SKM-1 treated with dmso at 0.1 percent for 144 hours (cell line): ENCODE measurements around the gene FGF1.
A peak's percentile ranks its signal among the peaks of the same experiment; 100 is the strongest.

ENCODE experiments used
- DNase-seq: peaks from one replicate; lab custom pipeline; 2025; ENCODE audit not compliant: unreplicated experiment; lab: John Stamatoyannopoulos, UW

FGF1 gene

DNA sequence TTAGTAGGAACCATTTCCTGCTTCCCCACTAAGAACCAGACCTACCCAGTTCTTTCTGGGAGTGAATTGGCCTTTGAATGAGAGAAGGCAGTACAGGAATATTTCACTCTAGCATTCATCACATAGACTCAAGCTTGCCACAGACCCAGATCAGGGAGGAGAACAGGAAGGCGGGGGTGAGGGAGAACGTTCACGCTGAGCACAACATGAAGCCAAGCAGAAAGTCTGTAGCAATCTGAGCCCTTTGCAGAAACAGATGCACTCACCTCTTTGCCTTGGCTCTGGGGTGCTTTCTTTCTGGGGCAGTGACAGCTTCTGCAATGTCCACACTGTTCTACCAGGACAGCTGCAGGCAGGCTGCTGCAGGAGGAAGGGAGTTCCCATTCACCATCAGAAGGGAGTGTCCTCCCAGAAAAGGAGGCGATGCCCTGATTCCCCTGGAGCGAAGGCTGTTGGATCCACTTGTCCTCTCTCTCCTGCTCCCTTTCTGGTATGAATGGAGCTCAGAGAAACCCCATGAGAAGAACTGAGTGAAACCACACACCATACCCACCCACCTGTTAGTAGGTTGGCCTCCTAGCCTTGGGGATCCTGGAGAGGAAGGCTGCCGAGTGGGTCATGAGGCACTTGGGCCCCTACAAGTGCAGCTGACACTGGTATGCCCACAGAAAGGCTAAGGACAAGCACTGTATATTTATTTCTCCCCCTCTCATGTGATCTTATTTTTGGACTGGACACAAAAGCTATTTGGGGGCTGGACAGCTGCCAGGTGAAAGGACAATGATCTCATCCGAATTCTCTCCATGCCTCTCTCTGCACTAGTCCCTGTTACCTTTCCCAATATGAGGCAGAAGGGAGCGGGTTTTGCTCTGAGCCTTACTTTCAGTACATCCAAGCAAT lies 11.7 kb upstream of the FGF1 start:
- DNase-seq = no peak

DNA sequence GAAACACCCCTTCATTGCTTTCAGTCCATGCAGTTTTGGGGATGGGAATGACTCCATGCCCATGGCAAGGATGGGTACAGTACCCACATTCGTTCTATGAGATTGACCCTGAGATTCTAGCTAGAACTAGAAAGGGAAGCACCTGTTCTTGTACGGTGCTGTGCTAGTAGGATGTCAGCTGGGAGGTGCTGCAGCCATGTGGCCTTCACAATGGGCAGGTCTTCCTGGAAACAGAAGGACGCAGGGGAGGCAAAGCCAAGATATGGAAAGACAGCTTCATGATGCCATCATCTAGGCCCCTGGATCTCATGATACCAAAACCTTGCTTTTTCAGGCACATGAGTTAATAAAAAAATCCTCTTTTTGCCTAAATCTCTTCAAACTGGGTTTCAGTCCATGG lies 10.5 kb upstream of the FGF1 start:
- DNase-seq = no peak

DNA sequence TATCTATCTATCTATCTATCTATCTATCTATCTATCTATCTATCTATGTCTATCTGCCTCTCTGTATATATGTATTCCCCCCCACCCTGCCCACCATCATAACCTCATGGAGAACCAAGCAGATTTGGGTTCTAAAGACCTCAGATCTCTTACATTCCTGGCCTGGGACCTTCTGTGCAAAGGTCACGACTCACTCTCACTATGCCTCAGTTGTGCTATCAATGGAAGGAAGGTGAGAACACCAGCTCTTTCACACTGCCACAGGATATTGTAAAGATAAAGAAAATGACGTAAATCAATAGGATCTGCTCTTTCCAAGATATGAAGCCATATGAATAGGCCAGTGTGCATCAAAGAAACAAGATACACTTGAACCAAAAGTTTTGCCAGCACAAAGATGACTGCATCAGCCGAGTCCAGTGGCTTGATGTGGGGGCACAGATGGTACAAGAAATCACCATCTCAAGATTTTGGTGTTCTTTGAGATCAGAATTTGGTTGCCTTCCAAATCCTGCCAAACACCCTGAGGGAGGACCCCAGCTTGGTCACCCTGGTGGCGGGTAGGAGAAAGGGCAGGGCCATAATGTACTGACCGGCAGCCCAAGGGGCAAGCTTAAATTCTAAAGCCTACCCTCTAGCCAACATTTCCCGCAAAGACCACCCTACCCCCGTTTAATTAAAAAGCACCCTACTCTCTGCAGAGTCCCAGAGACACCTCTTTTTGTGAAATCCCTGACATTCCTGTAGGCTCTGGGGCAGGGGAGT lies 8.4 kb upstream of the FGF1 start:
- no peak for DNase-seq

DNA sequence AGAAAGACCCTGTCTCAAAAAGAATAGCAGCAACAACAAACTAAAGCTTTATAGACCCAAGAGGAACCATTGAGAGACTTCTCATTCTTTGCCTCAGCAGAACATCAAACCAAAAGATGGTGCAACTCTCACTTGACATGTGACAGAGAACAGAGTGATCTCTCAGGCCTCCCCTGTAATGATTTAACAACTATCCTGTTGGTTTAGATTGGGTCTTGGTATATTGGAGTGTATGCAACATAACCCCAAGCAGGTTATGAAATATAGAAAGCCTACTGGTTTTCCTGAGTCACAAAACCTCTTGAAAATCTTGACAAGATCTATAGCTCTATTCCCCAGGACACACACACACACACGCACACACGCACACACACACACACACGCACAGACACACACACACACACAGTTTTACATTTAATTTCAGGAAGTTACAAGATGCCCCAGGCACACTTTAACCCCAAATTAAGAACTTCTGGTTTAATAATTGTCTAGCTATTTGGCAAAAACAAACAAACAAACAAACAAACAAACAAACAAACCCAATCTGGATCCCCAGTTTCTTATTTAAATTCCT lies 6.5 kb upstream of the FGF1 start:
- DNase-seq = peak; percentile 51

DNA sequence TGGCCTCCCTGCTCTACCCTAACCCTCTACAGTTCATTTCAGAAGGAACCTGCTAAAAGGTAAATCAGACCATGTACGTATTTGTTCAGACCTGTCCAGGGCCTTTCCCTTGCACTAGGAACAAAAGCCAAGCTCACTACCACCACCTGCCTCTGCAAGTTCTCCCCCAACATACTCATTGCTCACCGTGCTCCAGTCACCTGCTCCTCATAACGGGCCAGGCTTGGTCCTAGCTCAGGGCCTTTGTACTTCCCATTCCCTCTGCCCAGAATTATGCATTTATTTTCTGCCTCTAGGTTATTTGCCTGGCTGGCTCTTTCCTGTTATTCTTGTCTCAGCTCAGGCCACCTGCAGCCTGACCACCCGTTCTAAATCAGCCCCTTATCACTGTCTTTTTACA lies 4.8 kb upstream of the FGF1 start:
- DNase-seq = no peak

DNA sequence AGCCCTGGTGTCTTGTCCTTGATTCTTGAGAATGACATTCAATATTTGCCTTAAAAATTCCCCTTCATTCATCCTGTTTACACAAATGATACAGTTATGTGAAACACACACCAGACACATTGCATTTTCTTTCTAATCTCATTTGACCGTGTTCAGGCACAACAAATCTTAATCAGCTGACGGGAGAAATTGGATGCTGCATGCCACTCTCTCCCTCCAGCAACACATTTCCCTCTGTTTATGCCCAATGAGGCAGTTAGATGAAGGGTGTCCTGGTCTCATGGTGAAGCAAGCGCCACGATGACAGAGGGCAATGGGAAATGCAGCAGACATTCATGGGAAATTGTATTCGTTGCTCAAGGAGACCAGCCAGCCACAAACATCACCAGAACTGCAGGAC lies 3.2 kb upstream of the FGF1 start:
- DNase-seq = no peak

DNA sequence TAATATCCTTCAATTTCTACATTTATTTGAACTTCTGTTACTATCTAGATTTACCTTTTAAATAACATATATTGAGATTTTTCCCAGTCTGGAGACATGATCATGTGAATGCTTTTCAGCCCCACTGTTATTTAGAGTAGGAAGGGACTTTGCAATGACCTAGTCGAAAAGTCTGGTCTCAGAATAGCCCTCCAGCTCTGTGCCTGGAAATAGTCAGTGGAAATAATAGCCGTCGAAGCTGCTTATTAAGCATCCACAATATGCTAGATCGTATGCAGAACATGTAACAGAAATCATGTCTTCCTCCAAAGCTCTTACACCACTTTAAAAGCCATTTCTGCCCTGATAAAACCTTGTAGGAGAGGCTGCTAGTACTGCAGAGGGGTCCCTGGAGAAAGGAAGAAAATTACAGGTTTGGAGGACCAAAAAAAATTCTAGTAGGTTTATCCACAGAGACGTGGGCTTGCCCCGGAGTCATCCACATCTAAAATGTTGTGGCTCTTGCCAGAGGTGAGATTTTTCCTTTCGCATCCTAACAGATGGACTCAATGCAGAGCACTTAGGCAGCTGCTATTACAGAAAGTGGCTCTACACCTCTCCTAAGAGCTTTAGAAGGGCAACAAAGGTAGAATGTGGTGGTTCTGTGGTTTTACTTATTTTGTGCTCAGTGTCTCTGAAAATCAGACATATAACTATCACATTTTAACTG lies 2.5 kb upstream of the FGF1 start:
- DNase-seq = no peak

DNA sequence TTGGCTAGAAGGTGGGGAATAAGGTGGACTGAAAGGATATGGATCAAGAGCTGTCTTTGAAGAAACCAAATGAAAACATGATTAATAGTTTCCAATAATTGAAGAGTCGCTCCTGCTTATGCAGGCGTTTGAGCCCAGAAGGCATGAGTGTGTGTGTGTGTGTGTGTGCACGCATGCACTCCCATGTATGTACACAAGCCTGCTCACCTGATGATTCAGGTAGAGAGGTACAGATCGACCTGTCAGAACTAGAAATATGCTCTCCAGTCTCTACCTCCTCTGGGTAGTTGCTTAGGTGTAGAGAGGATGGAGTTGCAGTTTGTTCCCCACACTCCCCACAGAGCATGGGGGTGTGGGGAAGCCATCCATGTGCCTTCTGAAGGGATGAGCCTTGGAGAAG lies 1.1 kb upstream of the FGF1 start:
- no peak for DNase-seq

DNA sequence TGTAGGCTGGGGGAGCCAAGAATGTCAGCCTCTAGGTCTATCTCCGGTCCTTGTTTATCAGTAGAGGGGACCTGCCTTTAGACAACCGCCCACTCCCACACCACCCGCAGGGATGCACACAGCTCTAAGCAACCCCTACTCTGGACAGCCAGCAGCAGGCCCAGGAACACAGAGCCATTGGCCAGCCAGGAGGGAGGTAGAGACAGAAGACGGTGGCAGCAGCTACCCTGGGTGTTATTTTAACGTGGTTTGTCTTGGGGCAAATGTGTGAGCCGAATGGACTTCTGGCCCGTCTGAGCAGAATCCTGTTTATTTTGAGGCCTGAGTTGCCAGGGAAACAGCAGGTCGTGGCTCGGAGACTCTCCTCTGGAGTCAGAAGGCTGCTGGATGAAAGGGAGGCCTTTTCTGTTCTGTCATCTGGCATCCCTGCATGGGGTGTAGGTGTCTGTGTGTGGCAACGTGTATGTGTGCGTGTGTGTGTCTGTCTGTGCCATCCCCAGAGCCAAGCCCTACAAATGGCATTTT lies 382 bp upstream of the FGF1 start:
- no peak for DNase-seq

DNA sequence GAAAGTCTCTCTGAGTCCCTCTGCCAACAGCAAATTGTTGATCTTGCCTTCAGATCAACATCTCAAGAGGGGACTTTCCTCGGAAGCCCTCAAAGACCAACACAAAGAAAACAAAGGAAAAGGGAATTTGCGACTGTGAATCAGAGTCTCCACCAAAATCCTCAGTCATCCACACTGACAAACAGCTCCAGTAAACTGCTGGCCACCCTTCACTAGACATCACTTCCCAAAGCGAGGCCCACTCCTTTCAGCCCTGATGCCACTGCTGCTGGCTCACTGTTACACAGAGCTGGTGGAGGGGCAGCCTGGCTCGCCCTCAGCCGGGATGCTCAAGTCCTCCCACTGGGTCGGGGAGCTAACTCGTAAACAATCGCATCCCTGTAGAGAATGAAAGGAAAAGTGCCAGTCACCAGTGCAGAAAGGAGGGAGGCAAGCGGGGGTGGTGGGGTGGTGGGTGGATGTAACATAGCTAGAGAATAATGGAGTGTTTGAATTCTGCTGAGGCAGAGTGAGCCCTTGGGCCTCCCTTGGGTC lies 1.3 kb downstream of the FGF1 start:
- DNase-seq = no peak

DNA sequence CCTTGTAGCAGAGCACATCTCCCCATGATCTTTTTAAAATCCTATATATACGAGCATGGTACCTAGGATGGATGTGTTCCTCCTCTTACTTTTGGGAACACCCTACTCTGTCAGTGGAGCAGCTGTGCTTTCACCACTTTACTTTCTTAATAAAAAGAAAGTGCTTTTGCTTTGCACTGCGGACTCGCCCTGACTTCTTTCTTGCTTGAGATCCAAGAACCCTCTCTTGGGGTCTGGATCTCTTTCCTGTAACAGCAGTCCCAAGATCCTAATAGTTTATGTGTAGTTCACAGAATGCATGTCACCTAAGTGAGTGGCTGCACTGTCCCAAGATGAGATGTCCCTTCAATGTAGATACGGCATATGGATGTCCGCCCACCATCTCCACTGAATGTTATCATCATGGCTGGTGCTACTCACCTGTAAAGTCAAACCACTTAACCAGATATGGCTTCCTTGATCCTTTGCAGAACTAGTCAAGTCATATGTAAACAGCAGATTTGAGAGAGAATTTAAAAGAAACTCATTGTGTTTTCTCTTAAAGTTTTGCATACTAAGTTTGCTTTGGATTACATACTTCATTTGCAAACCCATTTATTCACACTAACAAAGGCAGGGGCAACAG lies 1.9 kb downstream of the FGF1 start:
- DNase-seq = no peak

DNA sequence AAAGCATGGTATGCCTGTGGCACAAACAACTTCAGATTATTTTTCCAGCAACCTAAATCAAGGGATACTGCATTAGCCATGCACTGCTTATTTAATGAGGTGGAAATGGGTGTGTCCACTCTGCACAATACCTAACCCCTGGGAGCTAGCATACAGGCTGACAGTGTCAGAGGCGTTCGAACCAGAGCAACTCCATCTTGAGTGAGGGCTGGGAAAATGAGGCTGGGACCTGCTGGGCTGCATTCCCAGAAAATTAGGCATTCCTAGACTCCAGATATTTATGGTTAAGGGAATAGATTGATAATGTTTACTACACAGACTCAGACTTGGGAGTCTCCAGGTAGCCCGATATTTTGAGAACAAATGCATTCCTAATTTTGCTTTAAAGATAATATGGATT lies 2.8 kb downstream of the FGF1 start:
- no peak for DNase-seq

DNA sequence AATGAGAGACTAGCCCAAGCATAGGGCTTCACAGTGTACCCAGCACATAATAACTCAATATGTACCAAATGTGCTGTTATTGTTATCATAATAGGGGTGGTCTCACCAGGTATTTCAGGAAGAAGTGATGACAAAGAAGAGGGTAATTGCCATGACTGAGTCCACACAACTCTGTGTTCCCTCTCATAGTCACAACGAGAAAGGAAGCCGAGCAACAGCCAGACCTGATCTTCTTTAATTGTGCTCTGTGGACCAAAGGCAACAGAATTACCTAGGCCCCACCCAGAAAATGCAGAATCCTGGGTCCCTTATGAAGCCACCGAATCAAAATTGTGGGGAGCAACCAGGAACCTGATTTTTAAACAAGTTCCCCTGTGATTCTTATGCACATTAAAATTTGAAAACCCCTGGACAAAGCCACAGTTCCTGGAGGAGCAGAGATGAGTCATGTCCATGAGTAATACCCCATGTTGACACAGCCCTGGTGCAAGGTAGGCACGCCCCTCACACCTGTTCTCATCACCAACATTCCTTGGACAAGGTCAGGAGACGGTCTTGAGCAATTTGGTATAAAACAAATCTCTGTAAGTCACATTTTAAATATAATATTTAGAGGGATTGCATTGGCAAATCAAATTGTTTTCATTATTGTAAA lies 5.2 kb downstream of the FGF1 start:
- no peak for DNase-seq

DNA sequence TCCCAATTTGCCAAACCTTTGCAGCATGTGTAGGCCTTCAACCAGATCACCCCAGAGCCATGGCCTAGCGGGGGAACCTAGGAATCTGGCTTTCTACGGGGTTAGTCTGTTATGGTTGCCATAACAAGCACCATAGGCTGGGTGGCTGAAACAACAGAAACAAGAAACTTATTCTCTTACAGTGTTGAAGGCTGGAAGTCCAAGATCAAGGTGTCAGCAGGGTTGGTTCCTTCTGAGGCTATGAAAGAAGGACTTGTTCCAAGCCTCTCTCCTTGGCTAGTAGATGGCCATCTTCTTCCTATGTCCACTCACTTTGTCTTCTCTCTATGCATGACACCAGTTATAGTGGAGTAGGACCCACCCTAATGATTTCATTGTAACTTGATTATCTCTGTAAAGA lies 6.1 kb downstream of the FGF1 start:
- DNase-seq = no peak

DNA sequence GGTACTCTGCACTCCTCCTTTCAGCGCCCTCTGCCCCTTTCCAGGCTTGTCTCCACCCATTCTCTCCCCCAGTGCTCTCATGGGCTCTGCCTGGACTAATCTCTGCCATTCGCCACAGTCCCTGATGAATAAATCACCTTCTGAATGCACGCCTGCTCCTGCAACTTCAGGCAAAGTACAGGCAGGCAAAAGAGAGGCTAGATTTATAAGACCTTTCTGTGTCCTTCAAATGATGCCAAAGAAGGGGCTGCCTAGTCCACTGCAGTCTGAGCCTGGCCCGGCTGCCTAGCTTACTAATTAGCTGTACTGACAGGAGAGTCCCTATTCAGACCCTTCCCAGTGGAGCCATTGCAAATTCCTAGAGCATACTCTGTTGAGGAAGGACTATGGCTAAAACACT lies 7.4 kb downstream of the FGF1 start:
- DNase-seq = no peak

DNA sequence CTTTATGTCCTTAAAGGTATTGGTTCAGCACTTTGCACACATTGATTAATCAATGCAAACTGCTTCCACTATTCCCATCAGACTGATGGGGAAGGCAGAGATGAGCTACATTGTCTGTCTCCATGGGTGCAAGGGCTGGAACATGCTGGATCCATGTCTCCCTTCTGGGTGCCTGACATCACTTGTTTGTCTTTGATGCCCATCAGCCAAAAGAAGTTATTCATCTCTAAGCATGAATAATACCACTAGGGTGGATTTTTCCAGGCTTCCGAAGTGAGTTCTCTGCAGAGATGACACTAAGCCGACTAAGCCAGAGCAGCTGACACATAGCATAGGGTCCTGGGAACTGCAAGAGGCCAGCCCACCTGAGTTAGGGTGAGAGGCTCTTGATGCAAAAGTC lies 8.7 kb downstream of the FGF1 start:
- DNase-seq = no peak

DNA sequence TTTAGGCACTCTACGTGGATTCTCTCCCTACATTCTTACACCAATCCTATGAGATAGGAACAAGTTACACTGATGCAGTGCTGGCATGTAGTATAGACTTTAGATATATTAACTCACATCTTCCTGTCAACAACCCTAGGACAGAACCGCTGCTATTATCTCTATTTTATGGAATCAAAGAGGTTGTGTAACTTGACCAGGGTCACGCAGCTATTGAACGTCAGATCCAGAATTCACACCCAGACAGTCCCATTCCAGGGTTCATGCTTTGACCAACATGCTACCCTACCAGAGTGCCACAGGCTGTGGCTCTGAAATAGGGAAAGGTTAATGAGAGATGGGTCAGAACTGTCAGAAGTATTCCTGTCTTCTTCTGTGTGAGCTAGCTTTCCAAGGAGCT lies 9.6 kb downstream of the FGF1 start:
- no peak for DNase-seq

DNA sequence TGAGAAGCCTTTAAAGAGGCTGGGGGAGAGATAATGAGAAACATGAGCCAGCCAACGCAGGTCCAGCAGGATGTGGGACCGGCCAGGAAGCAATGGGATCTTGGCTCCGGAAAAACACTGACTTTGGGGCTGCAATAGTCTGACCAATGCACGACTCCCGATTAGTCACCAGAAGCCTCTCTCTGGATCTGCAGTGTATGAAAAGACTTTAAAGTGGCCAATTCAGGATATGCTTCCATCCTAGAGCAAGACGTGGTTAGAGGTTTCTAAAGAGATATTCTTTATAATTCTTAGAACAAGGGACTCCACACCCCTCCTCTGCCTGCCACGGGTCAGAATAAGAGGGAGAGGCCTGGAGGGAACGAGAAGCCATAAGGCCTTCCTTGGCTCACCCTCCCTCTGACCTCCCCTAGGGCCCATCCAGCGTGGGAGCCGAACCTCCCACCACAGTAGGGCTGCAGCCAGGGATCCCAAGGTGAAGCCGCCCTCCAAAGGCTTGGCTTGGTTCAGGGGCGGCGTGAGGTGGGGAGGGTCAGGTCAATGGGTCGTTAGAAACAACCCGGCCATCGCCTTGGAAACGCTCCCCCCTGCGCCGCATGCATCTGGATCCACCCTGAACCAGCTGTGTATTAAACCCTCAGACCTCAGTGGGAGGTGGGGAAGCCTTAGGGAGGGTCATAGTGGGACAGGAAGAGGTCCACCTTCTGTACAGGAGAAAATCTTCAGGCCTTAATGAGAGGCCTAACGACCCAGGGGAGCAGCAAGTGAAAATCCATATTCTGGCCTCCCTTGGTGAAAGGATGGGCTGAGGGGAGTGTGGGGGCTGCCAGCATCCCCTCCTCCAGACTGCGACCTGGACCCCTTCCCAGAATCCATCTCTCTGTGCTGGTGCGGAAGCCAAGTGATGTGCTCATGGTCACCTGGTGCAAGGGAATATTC lies 11.1 kb downstream of the FGF1 start:
- no peak for DNase-seq

DNA sequence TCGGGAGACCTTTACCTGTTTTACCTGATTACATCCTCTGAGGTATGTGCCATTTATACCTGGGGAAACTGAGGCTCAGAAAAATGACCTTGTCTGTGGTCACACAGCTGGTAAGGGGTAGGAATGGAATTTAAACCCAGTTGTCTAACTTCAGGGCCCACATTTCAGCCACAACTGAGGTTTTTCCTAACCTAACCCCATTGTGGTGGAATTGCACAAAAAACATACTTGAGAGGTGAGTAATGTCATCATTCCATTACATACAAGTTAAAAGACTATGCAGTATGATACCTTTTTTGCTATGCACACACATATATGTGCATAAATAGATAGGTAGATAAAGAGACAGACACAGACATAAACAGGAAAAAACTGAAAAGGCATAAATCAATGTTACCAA lies 14.1 kb downstream of the FGF1 start:
- DNase-seq = no peak
